ENCODE data around the gene ALK. TPM values are rescaled to one million over a fixed set of nuclear protein-coding genes. Genes with fewer than 3 reads are reported as not detected.
A peak's percentile ranks its signal among the peaks of the same experiment; 100 is the strongest.

ALK gene
- total RNA-seq, 1 donor from 2014 or later = not detected

DNA sequence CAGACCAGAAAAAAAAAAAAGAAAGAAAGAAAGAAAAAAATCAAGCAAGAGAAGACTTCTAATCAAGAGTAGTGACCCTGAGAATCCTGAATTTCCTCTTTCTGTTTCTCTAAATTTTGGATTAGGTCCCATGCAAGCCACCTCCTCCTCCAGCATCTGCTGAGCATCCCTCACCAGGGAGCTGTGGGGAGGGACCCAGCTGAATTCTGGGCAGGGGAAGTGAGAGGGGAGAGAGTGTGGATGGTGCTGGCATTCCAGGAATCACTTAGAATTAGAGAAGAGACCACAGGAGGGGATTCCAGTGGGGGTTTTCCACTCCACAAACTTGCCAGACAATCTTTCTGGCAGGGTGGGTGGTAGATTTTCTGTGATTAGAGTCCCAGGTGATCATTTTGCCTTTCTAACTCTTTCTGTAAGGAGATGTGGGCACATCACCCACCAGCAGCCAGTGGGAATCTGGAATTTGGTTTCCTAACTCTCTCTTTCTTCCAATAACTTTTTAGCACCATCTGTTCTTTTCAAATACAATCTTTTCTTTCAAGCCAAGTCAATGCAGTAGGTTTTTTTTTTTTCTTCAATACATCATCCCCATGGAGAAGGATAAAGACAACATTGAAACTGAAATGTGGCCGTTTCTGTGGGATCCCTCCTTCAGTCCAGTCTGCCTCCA, 526.9 kb downstream of the ALK start:
- H3K27me3 ChIP-seq (ENCODE audit: control insufficient read depth, insufficient read depth, low read length) = no peaks in the 10 kb centered on the region
- FAIRE-seq (no peak), DNase-seq (ENCODE audit: low read depth) (no peak)
- TF ChIP-seq, protein P1, sequence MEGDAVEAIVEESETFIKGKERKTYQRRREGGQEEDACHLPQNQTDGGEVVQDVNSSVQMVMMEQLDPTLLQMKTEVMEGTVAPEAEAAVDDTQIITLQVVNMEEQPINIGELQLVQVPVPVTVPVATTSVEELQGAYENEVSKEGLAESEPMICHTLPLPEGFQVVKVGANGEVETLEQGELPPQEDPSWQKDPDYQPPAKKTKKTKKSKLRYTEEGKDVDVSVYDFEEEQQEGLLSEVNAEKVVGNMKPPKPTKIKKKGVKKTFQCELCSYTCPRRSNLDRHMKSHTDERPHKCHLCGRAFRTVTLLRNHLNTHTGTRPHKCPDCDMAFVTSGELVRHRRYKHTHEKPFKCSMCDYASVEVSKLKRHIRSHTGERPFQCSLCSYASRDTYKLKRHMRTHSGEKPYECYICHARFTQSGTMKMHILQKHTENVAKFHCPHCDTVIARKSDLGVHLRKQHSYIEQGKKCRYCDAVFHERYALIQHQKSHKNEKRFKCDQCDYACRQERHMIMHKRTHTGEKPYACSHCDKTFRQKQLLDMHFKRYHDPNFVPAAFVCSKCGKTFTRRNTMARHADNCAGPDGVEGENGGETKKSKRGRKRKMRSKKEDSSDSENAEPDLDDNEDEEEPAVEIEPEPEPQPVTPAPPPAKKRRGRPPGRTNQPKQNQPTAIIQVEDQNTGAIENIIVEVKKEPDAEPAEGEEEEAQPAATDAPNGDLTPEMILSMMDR (IDR thresholded peaks at IDR 0.05; ENCODE audit: insufficient read depth, low read length, severe bottlenecking) = no peak
- H3K4me3 ChIP-seq (ENCODE audit: low read depth, low read length) = no peak overlapping the region
- no peaks in the 10 kb centered on the region for H3K36me3 ChIP-seq (ENCODE audit: control insufficient read depth, insufficient read depth, low read length)

- DNase-seq (ENCODE audit: low read depth) (peak; percentile 10), FAIRE-seq (no peak)
- TF ChIP-seq, protein P1 (IDR thresholded peaks at IDR 0.05; ENCODE audit: insufficient read depth, low read length, severe bottlenecking) = no peak
- H3K4me3 ChIP-seq (ENCODE audit: low read depth, low read length) = no peak overlapping the region
- H3K36me3 ChIP-seq (ENCODE audit: control insufficient read depth, insufficient read depth, low read length) = no peaks in the 10 kb centered on the region
- H3K27me3 ChIP-seq (ENCODE audit: control insufficient read depth, insufficient read depth, low read length) = no peaks in the 10 kb centered on the region
Observed at GRCh38 chr2:29393676-29394075, 527.7 kb downstream of the ALK start.

- FAIRE-seq (no peak), DNase-seq (ENCODE audit: low read depth) (no peak)
Observed at GRCh38 chr2:29392774-29393173, 528.6 kb downstream of the ALK start.

GRCh38 chr2:29390136-29390535, 531.2 kb downstream of the ALK start:
- DNase-seq (ENCODE audit: low read depth) (no peak), FAIRE-seq (no peak)
- TF ChIP-seq, protein P1 (IDR thresholded peaks at IDR 0.05; ENCODE audit: insufficient read depth, low read length, severe bottlenecking) = no peak
- Histone ChIP-seq H3K36me3 (ENCODE audit: control insufficient read depth, insufficient read depth, low read length) (no peaks in the 10 kb centered on the region), H3K4me3 (ENCODE audit: low read depth, low read length) (no peak overlapping the region), H3K27me3 (ENCODE audit: control insufficient read depth, insufficient read depth, low read length) (no peaks in the 10 kb centered on the region)

More at GRCh38 chr2:29392774-29393173, 528.6 kb downstream of the ALK start:
- no peaks in the 10 kb centered on the region for H3K36me3 ChIP-seq (ENCODE audit: control insufficient read depth, insufficient read depth, low read length)
- TF ChIP-seq, protein P1 (IDR thresholded peaks at IDR 0.05; ENCODE audit: insufficient read depth, low read length, severe bottlenecking) = no peak
- no peak overlapping the region for H3K4me3 ChIP-seq (ENCODE audit: low read depth, low read length)
- H3K27me3 ChIP-seq (ENCODE audit: control insufficient read depth, insufficient read depth, low read length) = no peaks in the 10 kb centered on the region

- no peaks in the 10 kb centered on the region for H3K36me3 ChIP-seq (ENCODE audit: control insufficient read depth, insufficient read depth, low read length)
- no peaks in the 10 kb centered on the region for H3K27me3 ChIP-seq (ENCODE audit: control insufficient read depth, insufficient read depth, low read length)
- H3K4me3 ChIP-seq (ENCODE audit: low read depth, low read length) = no peak overlapping the region
- no peak for FAIRE-seq
- DNase-seq (ENCODE audit: low read depth) = no peak
- TF ChIP-seq, protein P1 (IDR thresholded peaks at IDR 0.05; ENCODE audit: insufficient read depth, low read length, severe bottlenecking) = no peak
Observed at GRCh38 chr2:29389686-29390085, 531.7 kb downstream of the ALK start.

DNA sequence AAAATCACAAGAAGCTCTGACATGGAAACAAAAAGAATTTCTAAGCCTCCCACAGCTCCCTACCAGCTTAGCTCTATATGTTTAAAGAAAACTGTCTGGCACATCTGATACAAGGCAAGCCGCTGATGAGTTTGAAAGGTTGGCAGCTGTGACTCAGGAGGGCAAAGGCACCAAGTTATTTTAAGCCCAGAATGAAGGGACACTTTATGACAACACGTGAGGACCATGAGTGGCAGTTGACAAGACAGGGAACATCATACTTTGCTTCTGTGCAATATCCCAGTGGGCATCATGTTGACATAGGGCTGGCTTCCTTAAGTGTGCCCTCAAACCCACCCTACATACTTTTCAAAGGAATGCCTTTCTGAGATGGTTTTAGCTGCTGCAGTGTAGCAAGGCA, 533.3 kb downstream of the ALK start:
- DNase-seq (ENCODE audit: low read depth) (no peak), FAIRE-seq (no peak)
- no peaks in the 10 kb centered on the region for H3K27me3 ChIP-seq (ENCODE audit: control insufficient read depth, insufficient read depth, low read length)
- TF ChIP-seq, protein P1 (IDR thresholded peaks at IDR 0.05; ENCODE audit: insufficient read depth, low read length, severe bottlenecking) = no peak
- no peaks in the 10 kb centered on the region for H3K36me3 ChIP-seq (ENCODE audit: control insufficient read depth, insufficient read depth, low read length)
- no peak overlapping the region for H3K4me3 ChIP-seq (ENCODE audit: low read depth, low read length)
